HG03039 (cell line): Measurements from ENCODE around the gene CENPN.
A peak's percentile ranks its signal among the peaks of the same experiment; 100 is the strongest.

ENCODE experiments used
- ATAC-seq: cut with Tn5 transposase; IDR thresholded peaks from one replicate; pipeline ENCODE4 v1.9.1; 2021; ENCODE audit warnings: mild to moderate bottlenecking, moderate library complexity; ENCODE audit not compliant: unreplicated experiment

CENPN gene, protein sequence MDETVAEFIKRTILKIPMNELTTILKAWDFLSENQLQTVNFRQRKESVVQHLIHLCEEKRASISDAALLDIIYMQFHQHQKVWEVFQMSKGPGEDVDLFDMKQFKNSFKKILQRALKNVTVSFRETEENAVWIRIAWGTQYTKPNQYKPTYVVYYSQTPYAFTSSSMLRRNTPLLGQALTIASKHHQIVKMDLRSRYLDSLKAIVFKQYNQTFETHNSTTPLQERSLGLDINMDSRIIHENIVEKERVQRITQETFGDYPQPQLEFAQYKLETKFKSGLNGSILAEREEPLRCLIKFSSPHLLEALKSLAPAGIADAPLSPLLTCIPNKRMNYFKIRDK

DNA sequence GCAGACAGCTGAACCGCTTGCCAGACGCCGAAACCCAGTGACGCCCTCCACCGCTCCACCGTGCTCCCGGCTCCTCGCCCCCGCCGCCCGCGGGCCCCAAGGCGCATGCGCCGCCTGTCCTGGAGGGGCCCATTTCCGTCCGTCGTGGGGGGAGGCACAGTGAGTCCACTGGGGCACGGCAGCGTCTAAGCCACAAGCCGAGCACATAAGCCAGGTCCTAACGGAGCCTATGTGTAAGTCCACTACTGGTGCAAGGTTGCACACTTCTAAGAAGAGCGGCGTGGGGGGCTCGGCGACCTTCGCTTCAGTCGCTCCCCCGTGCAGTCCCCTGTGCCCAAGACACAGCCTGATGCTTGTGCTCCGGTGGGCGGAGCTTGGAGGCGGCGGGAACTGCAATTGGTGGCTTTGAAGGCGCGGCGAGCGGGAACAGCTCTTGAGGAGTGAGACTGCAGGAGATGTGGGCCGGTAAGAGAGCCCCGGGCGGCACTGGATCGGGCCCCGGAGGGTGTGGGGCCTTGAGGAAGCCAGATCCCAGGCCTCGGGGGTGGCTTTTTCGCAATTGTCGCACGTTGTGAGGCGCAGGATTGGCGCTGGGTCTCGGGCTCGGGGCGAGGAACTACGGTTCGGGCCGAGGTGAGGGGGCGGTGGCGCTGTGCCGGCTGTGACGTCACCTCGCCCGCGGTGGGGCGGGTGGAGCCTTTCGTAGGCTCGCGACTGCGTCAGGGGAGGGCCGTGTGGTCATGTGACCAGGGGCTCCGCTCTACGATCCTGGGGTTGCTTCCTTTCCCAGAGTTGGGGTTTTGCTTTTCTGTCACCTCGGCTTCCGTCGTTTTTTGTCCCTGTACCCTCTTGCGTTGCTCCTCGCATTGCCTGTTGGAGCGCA is at the start of gene CENPN, which contains the start of gene CMC2:
Gene CENPN, plus strand, starts transcription at position 402 of the 883 bp plus-strand sequence. CDS start 4,726 bp downstream, outside the sequence.
Gene CMC2, minus strand, starts transcription at position 73 of the 883 bp plus-strand sequence. CDS start 9,491 bp downstream, outside the sequence.
- ATAC-seq: peak; percentile 77

DNA sequence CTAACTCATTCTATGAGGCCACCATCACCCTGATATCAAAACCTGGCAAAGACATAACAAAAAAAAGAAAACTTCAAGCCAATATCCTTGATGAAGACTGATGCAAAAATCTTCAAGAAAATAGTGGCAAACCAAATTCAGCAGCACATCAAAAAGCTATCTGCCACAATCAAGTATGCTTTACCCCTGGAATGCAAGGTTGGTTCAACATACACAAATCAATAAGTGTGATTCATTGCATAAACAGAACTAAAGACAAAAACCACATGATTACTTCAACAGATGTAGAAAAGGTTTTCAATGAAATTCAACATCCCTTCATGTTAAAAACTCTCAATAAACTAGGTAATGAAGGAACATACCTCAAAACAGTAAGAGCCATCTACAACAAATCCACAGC is 48.7 kb upstream of the CENPN start:
- ATAC-seq: no peak

DNA sequence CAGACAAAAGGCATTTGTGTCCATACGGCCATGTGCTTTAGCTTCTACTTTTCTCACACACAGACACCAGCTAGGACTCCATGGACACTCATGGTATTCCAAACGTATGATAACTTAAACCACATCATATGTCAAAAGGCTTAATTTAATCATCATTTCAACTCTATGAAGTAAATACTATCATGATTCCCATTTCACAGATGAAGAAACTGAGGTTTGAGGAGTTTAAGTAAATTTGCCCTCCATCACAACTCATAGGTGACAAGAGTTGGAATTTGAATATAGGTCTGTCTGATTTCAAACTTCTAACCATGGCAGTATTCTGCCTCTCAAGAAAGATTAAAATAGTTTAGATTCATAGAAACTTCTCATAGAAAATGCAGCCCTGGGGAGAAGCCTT is 44.1 kb upstream of the CENPN start:
- ATAC-seq: no peak

DNA sequence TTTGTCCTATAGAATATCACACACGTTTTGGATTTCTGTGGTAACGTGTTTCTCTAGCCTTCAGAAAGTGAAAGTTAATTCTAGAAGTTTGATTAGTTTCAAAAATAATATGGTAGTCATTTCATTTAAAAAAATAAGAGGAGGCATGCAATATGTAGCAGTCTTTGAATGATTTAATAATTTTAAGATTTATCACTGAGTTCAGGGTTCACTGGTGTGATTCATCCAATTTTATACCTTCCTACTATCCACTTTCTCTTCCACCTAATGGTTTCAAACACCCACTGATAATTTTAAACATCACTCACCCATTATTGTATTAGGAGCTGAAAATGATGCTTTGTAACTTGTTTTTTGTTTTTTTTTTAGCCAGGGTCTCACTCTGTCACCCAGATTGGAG is 42.7 kb upstream of the CENPN start:
- ATAC-seq: no peak

DNA sequence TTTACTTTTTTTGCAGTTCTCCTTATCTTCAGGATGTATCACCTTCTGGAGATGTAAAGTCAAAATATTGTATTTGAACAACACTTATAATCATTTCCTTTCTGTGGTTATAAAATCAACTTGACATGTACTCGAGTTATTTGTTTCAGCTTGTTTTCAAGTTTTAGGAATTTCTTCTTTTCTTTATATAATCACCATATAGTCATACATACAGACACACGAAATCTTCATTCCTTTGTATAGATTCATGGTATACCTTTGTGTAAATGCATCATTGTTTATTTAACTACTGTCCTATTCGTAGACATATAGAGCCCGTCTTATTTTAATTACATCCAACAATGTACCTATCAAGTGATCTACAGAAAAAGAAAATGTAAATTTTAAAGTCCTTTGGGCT is 40.4 kb upstream of the CENPN start:
- ATAC-seq: no peak

DNA sequence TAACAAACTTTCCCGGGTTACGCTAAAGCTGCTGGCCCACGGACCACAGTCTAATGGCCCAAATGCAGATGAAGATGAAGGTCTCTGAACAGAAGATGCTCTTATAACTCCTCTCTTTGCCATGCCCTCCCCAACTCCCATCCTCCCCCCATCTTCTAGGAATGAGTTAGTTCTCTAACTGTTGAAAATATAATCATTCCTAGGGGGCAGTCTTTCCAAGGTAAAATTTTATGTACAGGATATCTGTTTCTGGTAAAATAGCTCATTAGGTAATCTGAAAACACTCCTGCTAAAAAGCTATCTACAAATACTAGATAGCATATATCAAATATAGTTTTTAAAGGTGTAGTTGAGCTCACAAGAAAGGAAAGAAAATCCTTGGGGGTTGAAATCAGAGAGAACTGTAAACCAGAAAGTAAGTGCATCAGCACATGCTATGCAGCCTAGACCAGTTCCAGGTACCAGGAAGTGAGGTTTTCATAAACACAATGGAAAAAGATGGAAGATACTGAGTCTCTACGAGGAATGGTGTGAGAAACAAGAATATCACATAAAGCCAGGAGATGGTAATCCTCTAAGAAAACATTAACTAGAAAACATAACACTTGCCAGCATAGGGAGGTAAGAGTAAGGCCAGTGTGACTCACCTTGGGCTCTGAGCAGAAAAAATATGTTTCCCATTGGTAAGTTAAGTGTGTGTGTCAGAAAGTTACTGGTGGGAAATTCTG is 38.5 kb upstream of the CENPN start:
- no peak for ATAC-seq

DNA sequence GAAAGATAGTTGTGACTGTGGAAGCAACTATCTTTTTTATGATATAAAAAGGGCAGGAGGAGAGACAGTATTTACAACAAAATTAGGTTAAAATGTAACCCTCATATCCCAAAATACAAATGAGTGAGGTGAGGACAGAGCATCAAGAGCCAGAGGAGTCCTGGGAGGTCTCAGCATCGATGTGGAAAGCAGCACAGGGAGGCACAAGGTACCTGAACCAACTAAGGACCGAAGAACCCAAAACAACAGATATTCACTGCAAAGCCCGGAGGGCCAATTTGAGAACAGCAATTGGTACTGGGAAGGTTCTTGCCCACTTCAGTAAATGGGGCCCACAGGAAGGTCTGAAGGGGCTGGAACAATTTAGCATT is 37.9 kb upstream of the CENPN start:
- ATAC-seq: no peak

DNA sequence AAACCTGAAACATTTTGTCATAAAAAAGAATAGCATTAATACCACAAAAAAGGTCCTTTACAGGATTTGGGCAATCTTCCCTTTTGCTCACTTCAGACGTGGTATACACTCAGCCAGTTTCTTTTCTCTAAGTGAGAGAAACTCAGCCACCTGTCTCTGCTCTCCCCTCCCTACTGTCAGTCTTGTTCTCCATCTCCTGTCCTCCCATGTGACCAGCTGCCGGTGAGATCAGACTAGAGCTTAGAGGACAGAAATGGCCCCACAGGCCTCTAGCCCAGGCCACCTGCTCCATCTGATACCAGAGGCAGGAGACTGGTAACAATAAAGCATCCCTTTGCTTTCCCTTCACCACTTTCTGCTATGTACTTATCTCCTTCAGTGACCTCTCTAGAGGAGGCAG is 35.2 kb upstream of the CENPN start:
- ATAC-seq: peak; percentile 65

DNA sequence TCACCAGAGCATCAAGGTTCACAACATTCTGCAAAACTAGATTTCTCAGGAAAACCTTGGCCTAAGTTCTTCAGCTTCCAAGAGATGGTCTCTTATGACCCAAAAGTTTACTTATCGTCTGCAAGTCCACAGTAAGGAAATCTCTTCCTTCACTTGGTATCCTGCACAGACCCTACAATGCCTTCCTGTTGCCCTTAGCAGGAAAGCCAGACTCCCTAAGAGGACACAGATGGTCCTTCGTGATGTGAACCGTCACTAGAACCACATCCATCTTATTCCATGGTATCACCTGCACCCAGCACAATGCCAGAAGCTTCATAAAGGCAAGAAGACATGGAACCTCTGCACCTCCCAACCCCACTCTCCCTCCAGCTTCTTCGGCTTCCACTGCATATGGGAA is 34.4 kb upstream of the CENPN start:
- no peak for ATAC-seq

DNA sequence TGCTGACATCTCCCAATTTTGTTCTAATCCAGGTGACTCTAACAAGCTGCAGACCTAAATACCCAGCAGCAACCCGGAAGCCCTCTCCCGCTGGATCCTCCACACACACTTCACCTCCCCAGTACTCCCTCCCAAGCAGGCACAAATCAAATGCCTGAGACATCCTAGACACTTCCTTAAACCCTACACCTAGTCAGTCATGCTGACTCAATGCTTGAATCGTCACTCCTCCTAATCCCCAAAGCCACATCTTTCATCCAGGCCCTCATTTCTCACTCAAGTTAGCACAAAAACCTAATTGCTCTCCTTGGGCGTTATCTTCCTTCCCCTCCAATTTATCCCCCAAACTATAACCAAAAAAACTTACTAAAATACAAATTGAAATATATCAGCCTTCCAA is 33.0 kb upstream of the CENPN start:
- no peak for ATAC-seq

DNA sequence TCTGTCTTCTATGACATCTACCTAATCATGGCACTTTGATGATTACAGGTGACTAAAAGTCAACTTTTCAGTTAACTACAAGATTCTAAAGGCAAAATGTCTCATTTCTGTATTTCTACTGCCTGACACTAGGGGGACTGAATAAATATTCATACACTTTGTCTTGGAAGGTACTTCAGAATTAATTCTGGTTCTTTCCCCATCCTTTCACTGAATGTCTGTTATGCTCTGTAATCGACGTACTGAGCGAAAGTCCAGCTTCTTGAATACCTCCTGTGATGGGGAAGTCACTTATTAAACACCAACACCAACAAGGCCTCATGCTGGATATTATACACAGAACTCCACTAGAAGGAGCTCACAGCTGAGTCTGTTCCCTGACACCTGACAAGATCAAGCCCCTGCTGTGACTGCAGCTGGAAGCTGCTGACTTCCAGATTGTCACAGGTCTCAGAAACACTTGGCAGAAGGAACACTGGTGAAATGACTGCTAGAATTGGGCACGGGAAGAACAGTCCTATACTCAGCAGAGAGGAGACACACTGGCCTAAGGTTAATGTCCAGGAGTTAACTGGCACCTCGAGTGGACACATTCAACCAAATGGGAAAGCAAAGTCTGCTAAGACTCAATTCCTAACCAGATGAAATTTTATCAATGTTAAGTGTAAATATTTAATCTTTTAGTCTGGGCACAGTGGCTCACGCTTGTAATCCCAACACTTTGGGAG is 32.2 kb upstream of the CENPN start:
- no peak for ATAC-seq

DNA sequence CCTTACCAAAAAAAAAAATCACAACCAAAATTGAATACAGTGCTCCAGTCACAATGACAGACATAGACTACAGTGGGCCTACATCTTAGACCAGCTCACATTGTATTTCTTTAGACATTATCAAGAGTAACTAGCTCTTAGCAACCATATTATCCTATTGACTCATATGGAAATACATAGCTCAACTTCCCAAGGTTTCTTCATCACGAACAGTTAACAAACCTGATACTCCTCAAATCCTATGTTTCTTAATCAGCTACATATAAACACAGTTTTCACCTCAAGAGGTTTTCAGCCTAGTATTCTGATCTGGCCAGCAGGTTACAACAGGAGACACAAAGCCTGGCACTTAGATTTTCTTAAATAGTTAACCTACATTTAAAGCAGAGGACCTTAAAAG is 30.1 kb upstream of the CENPN start:
- ATAC-seq: no peak

DNA sequence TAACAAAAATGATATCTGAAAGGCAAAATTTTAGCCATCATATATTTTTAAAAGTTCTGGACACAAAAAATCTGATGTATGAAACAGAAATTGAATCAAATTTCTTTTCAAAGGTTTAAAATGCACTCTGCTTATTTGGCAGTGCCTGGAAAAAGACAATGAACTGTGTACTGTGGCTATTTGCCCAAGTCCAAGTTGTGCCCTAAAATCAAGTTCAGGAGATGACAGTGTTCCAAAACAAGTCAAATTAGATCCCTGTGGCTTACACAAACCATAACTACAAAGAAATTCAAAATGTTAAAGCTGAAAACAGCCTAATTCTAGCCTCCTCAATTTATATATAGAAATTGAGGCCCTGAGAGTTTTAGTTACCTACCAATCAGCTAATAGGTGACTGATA is 25.9 kb upstream of the CENPN start:
- no peak for ATAC-seq

DNA sequence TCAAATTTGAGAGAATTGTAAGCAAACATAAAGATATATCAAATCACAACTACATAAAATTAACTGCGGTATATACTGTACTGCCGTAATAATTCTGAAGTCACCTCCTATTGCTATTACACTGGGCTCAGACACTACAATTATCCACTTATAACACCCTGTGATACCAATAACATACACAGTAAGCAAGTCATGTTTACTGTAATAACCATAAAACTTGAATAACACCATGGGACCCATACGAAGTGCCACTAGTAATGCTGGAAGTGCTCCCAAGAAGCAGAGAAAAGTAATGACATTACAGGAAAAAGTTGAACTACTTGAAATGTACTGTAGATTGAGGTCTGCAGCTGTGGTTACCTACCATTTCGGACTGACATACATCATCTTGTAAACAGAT is 24.4 kb upstream of the CENPN start:
- no peak for ATAC-seq

DNA sequence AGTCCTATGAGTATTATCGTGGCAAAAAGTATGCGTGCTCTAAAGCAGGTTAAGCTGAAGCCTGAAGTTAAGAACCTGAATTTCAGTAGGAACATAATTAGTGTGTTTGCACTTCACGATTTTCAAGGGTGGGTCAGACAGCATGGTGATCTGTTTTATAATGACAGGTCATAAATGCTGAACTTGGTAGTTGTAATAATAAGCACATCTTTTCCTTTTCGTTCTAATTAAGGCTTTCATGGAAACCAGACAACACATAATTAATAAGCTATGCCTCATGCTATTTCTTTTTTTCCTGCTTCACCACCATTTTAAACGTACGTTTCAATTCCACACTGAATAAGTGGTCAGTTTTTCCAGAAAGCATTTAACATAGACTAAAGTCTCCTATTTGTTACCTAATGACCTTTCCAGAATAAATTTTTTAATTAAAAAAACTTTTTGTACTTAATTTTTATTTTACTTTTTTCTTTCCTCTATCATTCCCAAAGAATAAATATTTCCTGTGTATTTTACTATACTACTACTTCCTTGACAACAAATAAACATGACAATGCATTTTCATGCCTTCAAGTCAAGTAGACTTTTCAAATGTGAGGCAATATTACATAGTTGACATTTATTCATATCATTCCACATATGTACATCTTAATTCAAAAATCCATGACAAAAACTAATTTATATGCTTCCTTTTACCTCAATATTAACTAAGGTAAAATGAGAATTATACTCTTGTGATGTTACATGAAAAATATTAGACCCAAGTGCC is 22.7 kb upstream of the CENPN start:
- no peak for ATAC-seq

DNA sequence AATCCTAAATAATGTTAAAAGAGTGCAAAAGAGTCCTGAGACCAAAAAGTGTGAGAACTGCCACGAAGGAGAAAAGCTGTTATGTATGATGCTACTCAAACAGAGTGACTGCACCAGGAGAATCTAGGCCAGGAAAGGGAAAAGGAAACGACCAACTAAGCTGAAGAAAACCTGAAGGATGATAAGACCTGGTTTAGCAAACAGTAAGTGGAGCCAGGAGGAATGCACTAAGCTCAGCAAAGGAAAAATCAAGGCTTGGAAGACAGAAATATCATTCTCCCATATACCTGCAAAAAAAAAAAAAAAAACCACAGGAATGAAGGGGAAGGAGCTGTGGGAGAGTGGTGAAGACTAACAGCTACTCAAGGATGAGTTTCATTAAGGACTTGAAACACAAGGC is 21.4 kb upstream of the CENPN start:
- no peak for ATAC-seq

DNA sequence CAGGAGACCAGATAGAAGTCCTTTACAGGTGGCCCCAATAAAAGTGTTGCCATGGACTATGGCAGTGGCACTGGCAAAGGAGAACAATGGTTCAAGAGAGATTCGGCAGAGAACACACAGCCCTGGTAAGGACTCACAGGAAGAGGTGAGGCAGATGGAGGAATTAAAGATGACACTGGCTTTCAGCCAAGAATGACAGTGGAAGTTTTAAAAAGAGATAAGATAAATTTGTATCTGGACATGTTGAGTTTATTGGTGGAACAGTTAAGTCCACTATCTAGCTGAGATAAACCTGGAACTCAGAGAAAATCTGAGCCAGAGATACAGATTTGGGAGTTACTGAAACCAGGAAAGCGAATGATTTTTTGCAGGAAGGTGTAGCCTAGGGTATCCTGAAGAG is 20.5 kb upstream of the CENPN start:
- ATAC-seq: no peak

DNA sequence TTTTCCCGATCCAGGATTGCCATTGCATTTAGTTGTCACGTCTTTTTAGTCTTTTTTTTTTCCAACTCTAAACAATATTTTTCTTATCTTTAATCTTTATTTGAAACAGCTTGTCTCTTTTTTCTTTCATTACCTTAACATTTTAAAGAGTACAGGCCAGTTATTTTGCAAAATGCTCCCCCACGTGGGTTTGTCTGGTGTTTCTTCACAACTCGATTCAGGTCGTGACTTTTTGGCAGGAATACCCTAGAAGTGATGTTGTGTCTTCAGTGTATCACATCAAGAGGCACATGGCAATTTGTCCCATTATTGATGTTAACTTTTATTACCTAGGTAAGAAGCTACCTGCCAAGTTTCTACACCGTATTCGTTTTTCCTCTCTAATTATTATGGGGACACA is 18.3 kb upstream of the CENPN start:
- ATAC-seq: no peak

DNA sequence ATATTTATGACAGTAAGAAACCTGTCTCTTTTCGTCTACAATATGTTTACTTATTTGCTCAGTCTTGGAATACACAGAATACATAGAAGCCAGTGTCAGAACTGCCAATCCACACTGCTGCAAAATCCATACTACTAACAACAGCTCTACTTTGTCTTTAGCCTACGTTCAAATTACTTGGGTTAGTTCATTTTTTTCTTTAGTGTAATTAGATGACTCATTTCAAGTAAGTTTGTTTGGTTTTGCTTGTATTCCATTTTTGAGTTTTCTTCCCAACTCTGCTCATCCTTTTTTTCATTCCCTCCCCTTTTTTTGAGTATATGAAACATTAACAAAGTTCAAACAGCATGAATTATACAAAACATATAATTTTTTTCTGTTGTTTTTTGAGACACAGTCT is 17.2 kb upstream of the CENPN start:
- ATAC-seq: no peak

DNA sequence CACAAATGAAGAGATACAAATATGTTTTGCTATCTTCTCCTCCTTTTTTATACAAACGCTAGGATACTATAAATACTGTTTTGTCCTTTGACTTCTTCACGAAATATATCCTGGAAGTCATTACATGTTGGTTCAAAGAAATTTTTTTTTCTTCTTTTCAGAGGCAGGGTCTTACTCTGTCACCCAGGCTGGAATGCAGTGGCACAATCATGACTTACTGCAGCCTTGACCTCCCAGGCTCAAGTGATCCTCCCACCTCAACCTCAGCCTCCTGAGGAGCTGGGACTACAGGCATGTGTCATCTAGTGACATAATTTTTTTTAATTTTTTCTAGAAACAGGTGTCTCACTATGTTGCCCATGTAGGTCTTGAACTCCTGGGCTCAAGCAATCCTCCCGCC is 16.4 kb upstream of the CENPN start:
- ATAC-seq: no peak
